ENCODE measurements around the gene CSNK1G1. TPM values are rescaled to one million over a fixed set of nuclear protein-coding genes. Genes with fewer than 3 reads are reported as not detected.
A peak's percentile ranks its signal among the peaks of the same experiment; 100 is the strongest.

The CSNK1G1 gene
- total and polyA plus RNA-seq, 5 experiments from 2014 or later = 14.8 to 25.4 (median 16.6) TPM

DNA sequence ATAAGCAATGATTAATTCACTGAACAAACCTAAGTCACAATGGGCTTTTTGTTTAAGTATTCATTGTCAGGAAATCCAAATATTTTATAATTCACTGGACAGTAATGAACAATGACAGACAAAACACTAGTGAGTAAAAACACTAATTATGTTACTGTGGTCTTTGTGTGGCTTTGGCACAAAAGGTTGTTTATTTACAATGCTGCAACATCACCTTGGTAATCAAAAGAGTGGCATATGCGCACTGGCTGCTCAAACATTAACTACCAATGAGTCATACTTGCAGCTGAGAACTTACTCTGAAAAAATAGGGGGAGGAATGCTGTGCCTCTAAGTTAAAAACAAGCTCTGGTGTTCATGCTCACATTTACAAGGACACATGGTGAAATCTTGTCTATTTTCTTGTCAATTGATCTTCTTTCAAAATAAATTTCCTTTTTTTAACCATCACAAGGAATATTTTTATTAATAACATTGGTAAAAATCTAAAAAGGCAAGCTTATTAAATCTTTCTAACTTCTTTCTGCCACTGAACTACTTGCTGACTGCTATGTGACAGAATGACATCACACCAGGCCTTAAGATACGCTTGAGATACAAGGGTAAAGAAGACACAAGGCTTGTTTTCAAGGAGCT lies 107.9 kb downstream of the CSNK1G1 start:
- Mint-ChIP-seq H3K9me3 (peaks cover 0 to 2% (median 0%) of the 10 kb centered on the region in 9 donors), H3K27me3 (no peaks in the 10 kb centered on the region), H3K36me3 (peaks cover 4 to 36% (median 13%) of the 10 kb centered on the region in 3 donors), H3K4me1 (peaks cover 9 to 31% (median 24%) of the 10 kb centered on the region in 4 donors), H3K27ac (peak overlapping the region in 5 of 10 donors; percentile 8 to 39 (median 22)), H3K4me3 (no peak overlapping the region)
- ATAC-seq = peak in 1 of 2 donors; percentile 25
- POLR2A ChIA-PET = no interaction called here
- no peak for DNase-seq

DNA sequence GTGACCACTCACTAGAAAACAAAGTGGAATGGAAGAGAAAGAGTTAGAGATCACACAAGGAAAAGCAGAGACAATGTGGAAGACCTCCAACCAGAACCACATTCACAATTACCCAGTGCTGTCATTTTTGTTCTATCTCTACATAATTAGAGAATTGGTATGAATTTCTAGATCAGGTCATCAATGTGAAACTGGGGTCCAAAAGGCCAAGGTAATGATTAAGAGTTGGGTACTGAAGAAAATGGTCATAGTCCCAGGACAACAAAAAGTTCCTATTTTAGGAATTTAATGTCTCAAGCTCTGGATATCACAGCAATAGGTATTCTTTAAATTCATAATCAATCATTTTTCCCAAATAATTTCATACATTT lies 108.5 kb downstream of the CSNK1G1 start:
- Mint-ChIP-seq H3K27ac (peak overlapping the region in 6 of 10 donors; percentile 10 to 61 (median 48)), H3K4me3 (no peak overlapping the region), H3K4me1 (peaks cover 9 to 31% (median 24%) of the 10 kb centered on the region in 4 donors), H3K36me3 (peaks cover 4 to 36% (median 17%) of the 10 kb centered on the region in 3 donors), H3K9me3 (peaks cover 0 to 2% (median 0%) of the 10 kb centered on the region in 9 donors), H3K27me3 (no peaks in the 10 kb centered on the region)
- POLR2A ChIA-PET = no interaction called here
- no peak for ATAC-seq
- no peak for DNase-seq

DNA sequence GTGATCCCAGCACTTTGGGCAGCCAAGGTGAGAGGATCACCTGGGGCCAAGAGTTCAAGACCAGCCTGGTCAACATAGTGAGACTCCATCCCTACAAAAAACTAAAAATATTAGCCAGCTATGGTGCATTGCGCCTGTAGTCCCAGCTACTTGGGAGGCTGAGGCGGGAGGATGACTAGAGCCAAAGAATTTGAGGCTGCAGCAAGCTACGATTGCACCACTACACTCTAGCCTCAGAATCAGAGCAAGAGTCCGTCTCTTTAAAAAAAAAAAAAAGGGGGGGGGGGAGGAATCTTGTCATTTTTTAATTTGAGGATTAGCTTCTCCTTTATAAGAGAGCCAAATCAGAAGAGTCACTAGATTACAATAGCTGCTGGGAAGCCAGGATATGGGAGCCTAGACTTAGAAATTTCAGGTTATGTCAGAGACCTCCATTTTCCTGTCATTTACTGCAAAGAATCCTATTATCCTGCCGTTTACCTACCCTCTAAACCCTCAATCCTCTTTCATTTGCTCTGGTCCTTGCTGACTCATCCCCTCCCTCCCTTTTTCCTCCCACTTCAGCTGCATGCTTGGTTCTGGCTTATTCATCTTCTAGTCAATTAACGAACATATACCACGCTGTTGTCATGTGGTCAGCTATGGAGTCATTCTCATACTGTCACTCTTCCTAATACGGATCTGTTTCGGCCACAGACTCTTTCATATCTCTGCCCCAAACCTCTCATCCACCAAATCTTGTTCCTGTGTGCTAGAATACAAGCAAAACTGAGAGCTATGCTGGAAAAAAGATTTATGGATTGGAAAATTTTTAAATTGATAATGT lies 109.4 kb downstream of the CSNK1G1 start:
- peak overlapping the region in 3 of 10 donors; percentile 3 to 18 (median 12) for H3K27ac Mint-ChIP-seq
- peaks cover 11 to 34% (median 25%) of the 10 kb centered on the region in 4 donors for H3K4me1 Mint-ChIP-seq
- H3K9me3 Mint-ChIP-seq = peaks cover 0 to 9% (median 4%) of the 10 kb centered on the region in 9 donors
- H3K4me3 Mint-ChIP-seq = no peak overlapping the region
- no peaks in the 10 kb centered on the region for H3K27me3 Mint-ChIP-seq
- peaks cover 13 to 40% (median 23%) of the 10 kb centered on the region in 3 donors for H3K36me3 Mint-ChIP-seq
- ATAC-seq (no peak), DNase-seq (no peak)
- POLR2A ChIA-PET = no interaction called here

DNA sequence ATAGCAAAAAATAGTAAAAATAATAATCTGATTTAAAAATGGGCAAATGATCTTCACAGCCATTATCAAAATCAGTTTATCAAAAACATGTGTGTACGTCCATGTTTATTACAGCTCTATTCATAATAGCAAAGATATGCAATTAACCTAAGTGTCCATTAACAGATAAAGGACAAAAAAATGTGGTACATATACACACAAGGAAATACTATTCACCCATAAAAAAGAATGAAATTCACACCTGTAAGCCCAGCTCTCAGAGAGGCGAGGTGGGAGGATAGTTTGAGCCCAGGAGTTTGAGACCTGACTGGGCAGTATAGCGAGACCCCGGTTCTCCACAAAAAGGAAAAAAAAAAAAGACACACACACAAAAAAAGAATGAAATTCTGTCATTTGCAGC lies 110.6 kb downstream of the CSNK1G1 start:
- Mint-ChIP-seq H3K27me3 (no peaks in the 10 kb centered on the region), H3K4me3 (no peak overlapping the region), H3K36me3 (peaks cover 15 to 34% (median 20%) of the 10 kb centered on the region in 3 donors), H3K4me1 (peaks cover 13 to 37% (median 23%) of the 10 kb centered on the region in 4 donors), H3K27ac (peak overlapping the region in 1 of 10 donors; percentile 58), H3K9me3 (peaks cover 0 to 12% (median 4%) of the 10 kb centered on the region in 9 donors)
- POLR2A ChIA-PET = no interaction called here
- no peak for DNase-seq
- ATAC-seq = no peak

DNA sequence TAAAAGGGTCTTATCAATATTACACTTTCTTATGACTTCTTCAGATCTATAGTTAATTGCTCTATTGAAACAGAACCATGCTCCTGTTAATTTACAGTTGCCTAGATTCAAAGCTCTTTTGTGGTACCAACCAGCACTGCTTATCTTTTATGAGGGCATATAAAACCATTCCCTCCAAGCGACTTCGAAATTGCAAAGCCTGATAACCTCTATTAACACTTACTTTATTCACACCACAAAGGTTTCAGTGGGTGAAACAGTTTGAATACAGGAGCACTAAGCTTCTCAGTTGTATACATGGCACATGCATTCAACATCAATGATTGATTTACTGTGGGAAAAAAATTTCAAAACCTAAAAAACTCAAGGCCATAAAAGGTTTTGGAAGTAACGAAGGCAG lies 118.3 kb downstream of the CSNK1G1 start:
- ATAC-seq = no peak

DNA sequence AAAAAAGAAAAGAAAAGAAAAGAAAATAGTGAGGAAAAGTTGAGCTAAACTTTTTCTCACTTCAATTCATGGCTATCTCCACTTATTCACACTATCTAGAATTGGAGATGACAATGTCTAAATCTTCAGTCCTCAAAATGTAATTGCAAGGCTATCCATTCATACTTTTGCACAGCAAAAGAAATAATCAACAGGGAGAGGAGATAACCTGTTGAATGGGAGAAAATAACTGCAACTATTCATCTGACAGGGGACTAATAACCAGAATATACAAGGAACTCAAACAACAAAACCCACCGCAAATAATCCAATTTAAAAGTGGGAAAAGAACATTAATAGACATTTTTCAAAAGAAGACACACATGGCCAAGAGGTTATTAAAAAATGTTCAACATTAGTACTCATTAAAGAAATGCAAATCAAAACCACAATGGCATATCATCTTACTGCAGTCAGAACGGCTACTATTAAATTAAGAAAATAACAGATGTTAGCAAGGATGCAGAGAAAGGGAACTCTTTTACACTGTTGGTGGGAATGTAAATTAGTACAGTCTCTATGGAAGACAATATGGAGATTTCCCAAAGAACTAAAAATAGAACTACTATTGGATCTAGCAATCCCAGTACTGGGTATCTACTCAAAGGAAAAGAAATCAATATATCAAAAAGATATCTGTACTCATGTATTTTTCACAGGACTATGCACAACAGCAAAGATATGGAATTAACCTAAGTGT lies 119.6 kb downstream of the CSNK1G1 start:
- Mint-ChIP-seq H3K27me3 (no peaks in the 10 kb centered on the region), H3K27ac (no peak overlapping the region), H3K36me3 (peaks cover 0 to 7% (median 7%) of the 10 kb centered on the region in 3 donors), H3K4me1 (peaks cover 14 to 52% (median 28%) of the 10 kb centered on the region in 4 donors), H3K9me3 (peaks cover 0 to under 1% (median 0%) of the 10 kb centered on the region in 9 donors), H3K4me3 (no peak overlapping the region)
- no peak for DNase-seq
- POLR2A ChIA-PET = no interaction called here
- ATAC-seq = no peak

More for the DNA sequence above, 118.3 kb downstream of the CSNK1G1 start:
- Mint-ChIP-seq H3K4me1 (peaks cover 14 to 51% (median 30%) of the 10 kb centered on the region in 4 donors), H3K9me3 (peaks cover 0 to 12% (median 4%) of the 10 kb centered on the region in 9 donors), H3K27ac (no peak overlapping the region), H3K36me3 (peaks cover 11 to 16% (median 12%) of the 10 kb centered on the region in 3 donors), H3K27me3 (no peaks in the 10 kb centered on the region), H3K4me3 (no peak overlapping the region)
- no peak for DNase-seq
- POLR2A ChIA-PET = no interaction called here

DNA sequence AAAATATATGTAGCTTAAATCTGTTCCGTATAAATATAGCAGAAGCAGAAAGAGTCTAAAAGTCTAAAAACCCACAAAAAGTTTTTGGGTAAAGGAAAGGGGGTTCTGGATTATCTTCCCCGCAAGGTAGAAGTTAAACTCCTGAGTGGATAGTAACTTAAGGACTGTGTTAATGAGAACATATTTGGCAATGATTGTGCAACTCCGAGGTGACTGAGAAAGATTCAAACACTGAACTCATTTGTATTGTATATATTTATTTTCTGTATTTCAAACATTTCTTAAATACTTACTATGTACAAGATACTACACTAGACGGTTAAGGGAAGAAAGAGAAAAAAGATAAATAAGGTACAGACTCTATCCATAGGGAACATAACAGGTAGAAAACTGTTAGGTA lies 120.4 kb downstream of the CSNK1G1 start:
- DNase-seq = no peak
- Mint-ChIP-seq H3K27ac (no peak overlapping the region), H3K27me3 (no peaks in the 10 kb centered on the region), H3K4me1 (peaks cover 12 to 44% (median 24%) of the 10 kb centered on the region in 4 donors), H3K36me3 (peaks cover 0 to 7% (median 5%) of the 10 kb centered on the region in 3 donors), H3K4me3 (no peak overlapping the region), H3K9me3 (no peaks in the 10 kb centered on the region)
- POLR2A ChIA-PET = no interaction called here
- no peak for ATAC-seq

DNA sequence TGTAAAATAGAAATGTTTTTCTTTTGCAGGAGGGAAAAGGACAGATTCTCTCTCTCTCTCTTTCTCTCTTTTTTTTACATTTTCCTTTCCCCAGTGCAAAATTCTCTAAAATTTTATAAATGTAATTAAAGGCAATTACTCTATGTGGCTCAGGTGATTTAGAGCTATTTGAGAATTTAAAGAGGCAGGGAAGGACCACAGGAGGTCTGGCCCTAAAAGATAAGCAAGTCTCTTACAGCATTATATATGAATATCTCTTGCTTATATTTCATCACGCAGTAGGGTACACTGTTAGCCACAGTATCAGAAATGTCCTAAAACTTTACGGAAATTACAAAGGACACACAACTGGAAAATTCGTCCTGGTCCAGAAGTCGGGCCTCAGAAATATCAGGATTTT lies 122.7 kb downstream of the CSNK1G1 start:
- no peak for DNase-seq
- H3K27me3 Mint-ChIP-seq = no peaks in the 10 kb centered on the region
- H3K4me1 Mint-ChIP-seq = peaks cover 9 to 32% (median 20%) of the 10 kb centered on the region in 4 donors
- POLR2A ChIA-PET = no interaction called here
- no peak for ATAC-seq
- H3K4me3 Mint-ChIP-seq = no peak overlapping the region
- peaks cover 0 to 5% (median 3%) of the 10 kb centered on the region in 3 donors for H3K36me3 Mint-ChIP-seq
- H3K9me3 Mint-ChIP-seq = no peaks in the 10 kb centered on the region
- H3K27ac Mint-ChIP-seq = no peak overlapping the region

DNA sequence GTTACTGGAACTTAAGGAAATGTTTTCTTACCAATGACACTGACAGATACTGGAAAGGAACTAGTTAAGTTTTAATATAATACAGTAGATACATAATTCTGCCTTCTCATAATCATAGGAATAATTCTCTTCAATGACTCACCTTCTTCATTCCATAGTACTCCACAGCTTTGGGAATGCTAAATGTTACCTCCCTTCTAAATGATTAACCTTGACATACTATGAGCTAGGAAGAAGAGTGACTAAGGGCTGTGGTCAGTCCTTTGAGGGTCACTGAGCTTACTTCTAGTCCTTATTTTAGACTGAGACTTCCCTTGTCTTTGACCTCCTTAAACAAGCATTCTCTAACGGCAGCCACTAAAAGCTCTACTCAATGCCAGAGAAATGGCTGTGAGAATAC lies 123.6 kb downstream of the CSNK1G1 start:
- POLR2A ChIA-PET = no interaction called here

DNA sequence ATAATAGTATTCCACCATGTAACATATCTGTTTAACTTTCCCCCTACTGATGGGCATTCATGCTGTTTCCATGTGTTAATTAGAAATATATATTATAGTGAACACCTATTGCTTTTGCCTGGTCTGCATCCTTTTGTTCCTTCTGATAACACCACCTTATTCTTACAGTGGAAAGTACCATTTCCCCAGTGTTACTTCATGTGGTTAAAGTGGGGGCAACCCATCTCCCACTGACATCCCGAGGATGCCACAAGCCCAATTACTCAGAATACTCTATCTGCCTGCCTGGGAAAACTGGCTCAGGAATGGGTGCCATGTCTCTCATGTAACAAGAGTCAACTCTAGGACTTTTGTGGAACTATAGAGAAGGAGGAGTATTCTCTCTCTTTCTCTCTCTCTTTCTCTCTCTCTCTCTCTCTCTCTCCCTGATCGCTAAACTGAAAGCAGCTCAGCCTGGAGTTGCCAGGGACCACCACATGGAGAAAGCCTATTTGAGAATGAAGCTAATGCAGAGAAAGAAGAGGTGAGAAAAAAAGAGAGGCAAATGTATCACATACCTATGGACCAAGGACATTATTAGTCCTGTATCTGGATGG lies 126.7 kb downstream of the CSNK1G1 start:
- H3K27me3 Mint-ChIP-seq = no peaks in the 10 kb centered on the region
- ATAC-seq = no peak
- POLR2A ChIA-PET = interaction anchor here (0.5 kb wide), 1 partner anchor 741 kb away, joined by 3 read pairs; no protein-coding TSS in a partner anchor
- no peak overlapping the region for H3K4me3 Mint-ChIP-seq
- H3K9me3 Mint-ChIP-seq = peaks cover 0 to 5% (median 0%) of the 10 kb centered on the region in 9 donors
- DNase-seq = no peak
- peaks cover 10 to 24% (median 14%) of the 10 kb centered on the region in 4 donors for H3K4me1 Mint-ChIP-seq
- peaks cover 0 to 7% (median 5%) of the 10 kb centered on the region in 3 donors for H3K36me3 Mint-ChIP-seq
- H3K27ac Mint-ChIP-seq = peak overlapping the region in 1 of 10 donors; percentile 57

More for the DNA sequence above, 123.6 kb downstream of the CSNK1G1 start:
- Mint-ChIP-seq H3K4me1 (peaks cover 9 to 25% (median 17%) of the 10 kb centered on the region in 4 donors), H3K27me3 (no peaks in the 10 kb centered on the region), H3K36me3 (peaks cover 0 to 8% (median under 1%) of the 10 kb centered on the region in 3 donors), H3K9me3 (peaks cover 0 to 2% (median 0%) of the 10 kb centered on the region in 9 donors), H3K27ac (no peak overlapping the region), H3K4me3 (no peak overlapping the region)
- no peak for DNase-seq
- ATAC-seq = no peak

DNA sequence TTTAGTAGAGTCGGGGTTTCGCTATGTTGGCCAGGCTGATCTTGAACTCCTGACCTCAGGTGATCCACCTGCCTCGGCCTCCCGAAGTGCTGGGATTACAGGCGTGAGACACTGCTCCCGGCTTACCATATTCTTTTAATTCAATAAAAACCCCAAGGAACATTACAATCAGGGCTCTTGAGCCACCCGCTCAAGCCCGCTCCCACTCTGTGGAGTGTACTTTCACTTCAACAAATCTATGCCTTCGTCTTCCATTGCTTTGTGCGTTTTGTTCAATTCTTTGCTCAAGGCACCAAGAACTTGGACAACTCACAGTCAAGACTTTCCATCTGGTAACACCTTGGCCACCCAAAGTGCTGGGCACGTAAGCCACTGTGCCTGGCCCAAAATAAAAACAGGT lies 130.2 kb downstream of the CSNK1G1 start:
- Mint-ChIP-seq H3K27ac (no peak overlapping the region), H3K27me3 (no peaks in the 10 kb centered on the region), H3K4me3 (no peak overlapping the region), H3K4me1 (peaks cover 8 to 16% (median 11%) of the 10 kb centered on the region in 4 donors), H3K36me3 (peaks cover 0 to 10% (median 10%) of the 10 kb centered on the region in 3 donors), H3K9me3 (peaks cover 0 to 5% (median 0%) of the 10 kb centered on the region in 9 donors)
- ATAC-seq (no peak), DNase-seq (no peak)
- POLR2A ChIA-PET = no interaction called here

DNA sequence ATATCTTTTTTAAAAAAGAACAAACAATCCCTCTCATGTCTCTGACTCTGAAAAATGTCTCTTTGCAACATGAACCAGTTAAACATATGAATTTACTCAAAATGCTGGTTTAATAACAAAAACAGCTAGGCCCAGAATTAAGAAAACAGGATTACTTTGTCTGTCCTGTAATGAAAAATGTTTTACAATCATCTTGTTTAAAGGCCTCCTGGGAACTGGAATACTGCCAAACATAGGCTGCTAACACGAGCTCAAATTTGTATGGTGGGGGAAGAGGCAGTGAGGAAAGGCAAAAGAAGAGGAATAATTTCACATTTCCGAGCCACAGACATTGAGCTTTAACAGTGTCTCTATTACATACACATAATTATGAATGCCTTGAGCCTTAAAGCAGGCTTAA lies 131.5 kb downstream of the CSNK1G1 start:
- Mint-ChIP-seq H3K27me3 (no peaks in the 10 kb centered on the region), H3K9me3 (peaks cover 0 to 5% (median 0%) of the 10 kb centered on the region in 9 donors), H3K4me1 (peaks cover 8 to 15% (median 10%) of the 10 kb centered on the region in 4 donors), H3K4me3 (no peak overlapping the region), H3K36me3 (peaks cover 0 to 10% (median 10%) of the 10 kb centered on the region in 3 donors), H3K27ac (peak overlapping the region in 1 of 10 donors; percentile 1)
- DNase-seq (no peak), ATAC-seq (no peak)
- POLR2A ChIA-PET = interaction anchor here (0.6 kb wide), 1 partner anchor 27 kb away, joined by 3 read pairs; no protein-coding TSS in a partner anchor

Data from naive thymus-derived CD8-positive, alpha-beta T cell (primary cell).